ENCODE measurements around the gene GREM1.

DNA sequence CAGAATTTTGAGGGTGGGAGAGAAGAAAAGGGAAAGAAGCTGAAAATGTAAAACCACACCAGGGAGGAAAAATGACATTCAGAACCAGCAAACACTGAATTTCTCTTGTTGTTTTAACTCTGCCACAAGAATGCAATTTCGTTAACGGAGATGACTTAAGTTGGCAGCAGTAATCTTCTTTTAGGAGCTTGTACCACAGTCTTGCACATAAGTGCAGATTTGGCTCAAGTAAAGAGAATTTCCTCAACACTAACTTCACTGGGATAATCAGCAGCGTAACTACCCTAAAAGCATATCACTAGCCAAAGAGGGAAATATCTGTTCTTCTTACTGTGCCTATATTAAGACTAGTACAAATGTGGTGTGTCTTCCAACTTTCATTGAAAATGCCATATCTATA is 15.5 kb downstream of the GREM1 start:
- TF ChIP-seq CTCF (IDR thresholded peaks at IDR 0.05), result no peak
- TF ChIP-seq POLR2A (IDR thresholded peaks at IDR 0.05), result no peak

Measured in thyroid gland (tissue), 4 donors.